Measurements from ENCODE around the gene GLT6D1.

The GLT6D1 gene

DNA sequence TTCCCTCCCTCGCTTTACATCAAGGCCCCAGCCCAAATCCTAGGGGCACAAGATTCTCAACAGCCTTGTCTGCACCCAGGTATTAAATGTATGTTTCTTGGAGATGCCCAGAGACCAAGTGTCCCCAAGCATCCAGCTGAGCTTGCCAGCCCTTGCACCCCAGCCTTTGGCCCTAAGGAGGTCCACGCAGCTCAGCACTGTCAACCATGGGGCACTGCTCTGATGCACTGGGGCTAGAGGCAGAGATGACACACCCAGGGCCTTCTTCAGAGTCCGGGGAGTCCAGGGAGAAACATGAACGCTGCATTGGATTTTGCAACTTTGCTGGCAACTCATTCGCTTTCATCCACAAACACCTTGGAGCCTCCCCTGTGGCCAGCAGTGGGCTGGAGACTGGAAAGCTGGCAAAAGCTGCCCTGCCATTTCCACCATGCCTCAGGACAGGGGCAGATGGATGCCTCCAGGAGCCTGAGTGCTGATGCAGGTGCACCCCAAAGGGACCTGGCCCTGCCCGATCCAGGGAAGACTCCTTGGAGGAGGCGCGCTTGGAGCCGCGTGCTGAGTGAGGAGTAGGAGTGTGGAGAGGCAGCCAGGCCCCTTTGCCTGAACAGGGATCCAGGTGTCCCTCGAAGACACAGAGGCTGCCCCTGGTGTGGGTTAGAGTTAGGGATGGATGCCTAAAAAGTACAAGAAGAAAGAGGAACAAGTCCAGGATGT is 58.5 kb downstream of the GLT6D1 start:
- no peak for DNase-seq (ENCODE audit: low read depth)
- no peak overlapping the region for H3K4me3 ChIP-seq (ENCODE audit: low read depth, low read length)
- TF ChIP-seq, protein P1, sequence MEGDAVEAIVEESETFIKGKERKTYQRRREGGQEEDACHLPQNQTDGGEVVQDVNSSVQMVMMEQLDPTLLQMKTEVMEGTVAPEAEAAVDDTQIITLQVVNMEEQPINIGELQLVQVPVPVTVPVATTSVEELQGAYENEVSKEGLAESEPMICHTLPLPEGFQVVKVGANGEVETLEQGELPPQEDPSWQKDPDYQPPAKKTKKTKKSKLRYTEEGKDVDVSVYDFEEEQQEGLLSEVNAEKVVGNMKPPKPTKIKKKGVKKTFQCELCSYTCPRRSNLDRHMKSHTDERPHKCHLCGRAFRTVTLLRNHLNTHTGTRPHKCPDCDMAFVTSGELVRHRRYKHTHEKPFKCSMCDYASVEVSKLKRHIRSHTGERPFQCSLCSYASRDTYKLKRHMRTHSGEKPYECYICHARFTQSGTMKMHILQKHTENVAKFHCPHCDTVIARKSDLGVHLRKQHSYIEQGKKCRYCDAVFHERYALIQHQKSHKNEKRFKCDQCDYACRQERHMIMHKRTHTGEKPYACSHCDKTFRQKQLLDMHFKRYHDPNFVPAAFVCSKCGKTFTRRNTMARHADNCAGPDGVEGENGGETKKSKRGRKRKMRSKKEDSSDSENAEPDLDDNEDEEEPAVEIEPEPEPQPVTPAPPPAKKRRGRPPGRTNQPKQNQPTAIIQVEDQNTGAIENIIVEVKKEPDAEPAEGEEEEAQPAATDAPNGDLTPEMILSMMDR (IDR thresholded peaks at IDR 0.05; ENCODE audit: control insufficient read depth, extremely low read depth, insufficient read depth) = no peak

DNA sequence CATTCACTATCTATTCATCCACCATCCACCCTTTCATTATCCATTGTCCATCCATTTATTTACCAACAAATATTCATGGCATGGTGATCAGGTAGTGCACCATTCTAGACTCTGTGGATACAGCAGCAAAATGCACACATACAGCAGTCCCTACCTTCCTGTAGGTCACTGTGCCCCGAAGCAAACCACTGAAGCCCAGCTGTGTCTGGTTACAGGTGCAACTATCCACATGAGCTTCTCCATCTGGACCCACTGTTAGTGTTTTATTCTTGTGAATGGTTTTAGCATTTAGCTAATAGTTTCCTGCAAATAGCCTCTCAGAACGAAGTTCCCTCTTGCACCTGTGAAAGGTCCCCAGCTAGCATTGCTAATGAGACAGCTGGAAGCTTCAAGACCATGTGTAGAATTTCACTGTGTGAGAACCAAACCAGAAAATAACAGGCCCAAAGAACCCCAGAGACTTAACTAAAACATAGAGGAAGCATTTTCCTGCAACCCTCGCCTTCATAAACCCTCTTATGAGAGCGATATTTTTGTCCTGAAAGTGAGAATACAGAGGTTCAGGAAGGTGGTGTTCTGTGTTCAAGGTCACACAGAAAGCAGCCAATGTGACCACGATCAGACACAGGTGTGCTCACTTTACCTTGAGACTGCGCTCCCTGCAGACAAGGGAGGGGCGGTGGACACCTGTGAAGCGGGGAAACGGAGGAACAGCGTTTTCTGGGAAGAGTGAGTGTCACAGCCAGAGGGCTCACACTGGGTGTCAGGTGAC is 59.3 kb downstream of the GLT6D1 start:
- TF ChIP-seq, protein P1 (IDR thresholded peaks at IDR 0.05; ENCODE audit: control insufficient read depth, extremely low read depth, insufficient read depth) = no peak
- H3K4me3 ChIP-seq (ENCODE audit: low read depth, low read length) = no peak overlapping the region
- DNase-seq (ENCODE audit: low read depth) = no peak

DNA sequence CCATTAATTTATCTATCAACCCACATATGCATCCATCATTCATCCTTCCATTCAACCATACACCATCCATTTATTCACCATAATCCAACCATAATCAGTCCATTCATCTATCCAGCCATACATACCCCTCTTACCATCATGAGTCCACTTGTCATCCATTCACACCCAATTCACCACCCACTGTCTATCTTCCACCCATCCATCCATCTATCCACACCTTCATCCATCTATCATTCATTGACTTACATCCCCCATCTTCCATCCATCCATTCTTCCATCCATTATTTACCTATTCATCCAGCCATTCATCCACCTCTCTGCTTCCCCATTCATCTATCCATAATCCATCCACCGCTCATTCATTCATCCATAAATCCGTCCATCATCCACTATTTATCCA is 60.0 kb downstream of the GLT6D1 start:
- TF ChIP-seq, protein P1 (IDR thresholded peaks at IDR 0.05; ENCODE audit: control insufficient read depth, extremely low read depth, insufficient read depth) = no peak
- DNase-seq (ENCODE audit: low read depth) = no peak
- H3K4me3 ChIP-seq (ENCODE audit: low read depth, low read length) = no peak overlapping the region

DNA sequence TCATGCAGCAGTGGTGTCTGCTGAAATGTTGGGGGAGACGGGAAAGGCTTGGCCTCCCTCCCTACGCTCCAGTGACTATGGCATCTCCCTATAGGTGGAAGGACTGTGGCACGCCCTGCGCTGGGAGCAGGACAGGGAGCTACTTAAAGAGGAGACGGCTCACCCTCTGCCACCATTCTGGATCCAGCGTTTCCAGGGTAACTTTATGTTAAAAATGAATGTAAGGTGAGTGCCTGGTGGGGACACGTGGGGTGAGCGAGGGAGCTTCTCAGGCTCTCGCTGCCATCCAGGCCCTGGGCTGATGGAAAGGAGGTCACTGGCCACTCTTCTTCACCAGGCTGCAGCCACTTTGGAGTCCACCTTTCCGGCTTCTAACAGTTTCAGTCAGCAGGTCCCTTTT is 62.1 kb downstream of the GLT6D1 start:
- TF ChIP-seq, protein P1 (IDR thresholded peaks at IDR 0.05; ENCODE audit: control insufficient read depth, extremely low read depth, insufficient read depth) = no peak
- no peak overlapping the region for H3K4me3 ChIP-seq (ENCODE audit: low read depth, low read length)
- no peak for DNase-seq (ENCODE audit: low read depth)

DNA sequence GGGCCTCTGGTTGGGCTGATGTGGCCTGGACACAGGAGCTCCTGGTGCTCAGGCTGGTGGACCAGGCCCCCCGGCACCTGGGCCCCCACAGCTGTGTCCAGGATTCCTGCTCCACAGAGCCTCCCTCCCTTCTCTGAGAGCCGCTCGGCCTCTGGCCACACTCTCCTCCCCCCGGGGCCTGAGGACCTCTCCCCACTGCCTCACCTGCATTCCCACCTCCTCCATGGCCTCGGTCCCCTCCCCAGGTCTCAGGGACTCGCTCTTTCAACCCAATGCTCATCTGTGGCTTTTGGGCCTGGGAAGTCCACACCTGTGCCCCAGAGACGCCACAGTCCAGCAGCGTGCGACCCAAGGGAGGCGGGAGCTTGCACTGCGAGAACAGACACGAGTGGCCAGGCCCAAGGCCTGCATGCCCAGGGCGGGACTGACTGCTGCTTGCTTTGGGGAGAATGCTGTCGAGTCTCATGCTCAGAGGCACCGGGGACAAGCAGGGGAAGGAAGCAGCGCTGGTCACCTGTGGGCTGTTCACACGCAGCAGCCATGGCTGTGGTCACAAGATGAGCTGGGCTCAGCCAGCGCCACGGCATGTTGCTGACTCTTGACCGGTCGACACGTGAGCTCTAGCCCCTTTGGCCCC is 63.2 kb downstream of the GLT6D1 start:
- H3K4me3 ChIP-seq (ENCODE audit: low read depth, low read length) = no peak overlapping the region
- TF ChIP-seq, protein P1 (IDR thresholded peaks at IDR 0.05; ENCODE audit: control insufficient read depth, extremely low read depth, insufficient read depth) = no peak
- DNase-seq (ENCODE audit: low read depth) = no peak

DNA sequence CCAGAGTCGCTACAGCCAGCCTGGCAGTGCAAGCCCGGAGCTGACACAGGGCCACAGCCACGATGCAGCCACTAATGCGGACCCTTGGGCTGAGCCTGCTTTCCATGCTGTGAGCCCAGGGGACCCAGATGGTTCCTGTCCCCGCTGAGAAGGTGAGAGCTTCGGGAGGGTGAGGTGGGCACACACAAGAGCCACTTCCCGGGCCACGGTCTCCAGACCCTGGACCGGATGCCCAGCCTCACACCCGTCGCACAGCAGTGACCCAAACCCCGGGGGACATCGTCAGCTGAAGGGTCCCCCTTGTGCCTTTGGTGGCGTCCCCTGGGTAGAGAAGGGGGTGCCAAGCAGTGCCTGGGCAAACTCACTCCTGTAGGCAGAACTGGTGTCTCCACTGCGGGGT is 64.4 kb downstream of the GLT6D1 start:
- H3K4me3 ChIP-seq (ENCODE audit: low read depth, low read length) = no peak overlapping the region
- no peak for DNase-seq (ENCODE audit: low read depth)

More for the DNA sequence above, 64.4 kb downstream of the GLT6D1 start:
- TF ChIP-seq, protein P1 (IDR thresholded peaks at IDR 0.05; ENCODE audit: control insufficient read depth, extremely low read depth, insufficient read depth) = no peak
